Tibial artery (tissue), 4 donors: Measurements from ENCODE around the gene SURF6.
"Not testable (repeated sequence)": the region's sequence is repeated elsewhere in the genome, so short reads cannot be mapped to it uniquely, and the experiment has no call there.

Source experiments
- DNase-seq, 2 donors: peaks; one replicate each; pipeline ENCODE4 v3.0.0-alpha.2; 2019
- H3K27ac ChIP-seq, 2 donors: fragments of 200-600 bp; sonication (generic) in 1 of 2; 1 replicate in 1 of 2; 2 replicates in 1 of 2; pipeline ENCODE4 v1.5.1; 2018 to 2019; ENCODE audit warnings: mild to moderate bottlenecking in 1 of 2
- H3K27me3 ChIP-seq, 2 donors: fragments of 200-600 bp; sonication (generic) in 1 of 2; one replicate each; pipeline versions ENCODE4 v1.5.1 to v1.6.0; 2016 to 2019
- H3K36me3 ChIP-seq, 3 donors: fragments of 200-600 bp; sonication (generic) in 2 of 3; one replicate each; pipeline ENCODE4 v1.5.1; 2016 to 2019; ENCODE audit warnings: mild to moderate bottlenecking in 2 of 3
- H3K4me1 ChIP-seq, 4 donors: fragments of 200-600 bp; sonication (generic) in 2 of 4; 1 replicate in 3 of 4; 2 replicates in 1 of 4; pipeline ENCODE4 v1.5.1; 2016 to 2019
- H3K4me3 ChIP-seq, 2 donors: fragments of 200-600 bp; sonication (generic) in 1 of 2; 1 replicate in 1 of 2; 2 replicates in 1 of 2; pipeline ENCODE4 v1.5.1; 2018 to 2019; ENCODE audit warnings: mild to moderate bottlenecking in 2 of 2
- H3K9me3 ChIP-seq, 3 donors: fragments of 200-600 bp; sonication (generic) in 1 of 3; one replicate each; pipeline ENCODE4 v1.5.1; 2016 to 2019
- CTCF ChIP-seq, 2 experiments: fragments of 200-600 bp in 1 of 2; fragments of 450-650 bp in 1 of 2; IDR thresholded peaks; one replicate each; pipeline ENCODE4 v1.5.1; 2017 to 2019; ENCODE audit warnings: antibody characterized with exemption in 2 of 2, mild to moderate bottlenecking in 1 of 2, moderate library complexity in 1 of 2
- intact Hi-C: fragments of 100-400 bp; cut with DNase I; formaldehyde crosslinking; loops from one replicate; pipeline ENCODE4 v1.15.0; 2023; ENCODE audit warnings: low total_unique reads

The SURF6 gene

DNA sequence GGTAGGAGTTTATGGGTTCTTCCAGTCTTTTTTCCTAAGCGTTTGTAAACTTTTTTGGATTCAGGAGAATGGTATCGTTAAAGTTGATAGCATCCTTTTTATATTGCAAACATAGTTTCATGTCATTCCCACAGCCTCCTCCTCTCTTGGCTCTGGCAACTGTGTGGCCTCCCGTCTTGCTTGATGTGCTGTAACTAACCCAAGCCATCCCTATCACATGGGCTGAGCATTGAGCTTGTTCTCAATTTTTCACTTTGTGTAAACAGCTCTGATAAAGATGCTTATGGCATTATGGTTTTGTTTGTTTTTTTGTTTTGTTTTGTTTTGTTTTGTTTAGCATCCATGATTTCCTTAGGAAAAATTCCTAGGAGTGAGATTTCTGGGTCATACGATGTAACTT lies 44.7 kb upstream of the SURF6 start:
- H3K27me3 ChIP-seq = no peaks in the 10 kb centered on the region
- intact Hi-C loops = no loop called here
- no peak for TF ChIP-seq CTCF (IDR thresholded peaks at IDR 0.05)

DNA sequence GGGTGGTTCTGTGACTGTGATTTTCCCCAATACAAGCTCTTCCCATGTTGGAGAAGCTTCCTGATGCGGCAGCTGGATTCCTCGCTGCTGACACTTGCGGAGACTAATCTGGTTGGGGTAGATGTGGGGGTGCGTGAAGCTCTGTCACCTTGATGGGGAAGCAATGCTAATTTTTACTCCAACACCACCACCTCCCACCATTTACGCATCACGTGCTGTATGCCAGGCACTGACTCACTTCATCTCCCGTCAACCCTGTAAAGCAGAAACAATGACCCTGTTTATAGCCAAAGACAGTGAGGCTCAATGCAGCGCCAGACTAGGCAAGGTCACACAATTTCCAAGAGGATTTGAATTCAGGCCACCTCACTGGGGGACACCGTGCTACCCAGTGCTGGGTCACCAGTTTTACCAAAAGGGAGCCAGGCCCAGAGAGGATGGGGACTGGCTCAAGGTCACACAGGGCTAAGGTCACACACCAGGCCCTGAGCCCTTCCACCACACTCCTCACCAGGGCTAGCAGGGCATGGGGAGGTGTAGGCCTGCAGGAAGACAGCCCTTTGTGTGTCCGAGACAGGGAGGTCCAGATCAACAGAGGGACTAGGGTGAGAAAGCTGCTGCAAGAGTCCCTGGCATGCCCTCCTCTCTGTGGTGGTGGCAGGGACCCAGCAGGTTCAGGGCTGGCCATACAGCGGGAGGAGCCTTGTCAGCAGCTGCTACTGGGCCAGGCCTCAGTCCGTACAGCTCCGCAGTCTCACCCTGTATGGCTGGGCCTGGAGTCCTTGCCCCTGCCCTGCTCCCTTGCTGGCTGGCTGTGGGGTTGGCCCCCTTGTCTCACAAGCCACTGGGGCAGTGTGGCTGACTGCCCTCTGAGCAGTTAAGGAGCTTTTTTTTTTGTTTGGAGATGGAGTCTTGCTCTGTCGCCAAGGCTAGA lies 43.4 kb upstream of the SURF6 start:
- TF ChIP-seq CTCF (IDR thresholded peaks at IDR 0.05) = no peak
- Histone ChIP-seq H3K4me3 (no peak overlapping the region), H3K36me3 (no peaks in the 10 kb centered on the region), H3K27me3 (no peaks in the 10 kb centered on the region), H3K9me3 (no peaks in the 10 kb centered on the region), H3K27ac (no peak overlapping the region), H3K4me1 (peaks cover 0 to 13% (median 11%) of the 10 kb centered on the region in 4 donors)
- intact Hi-C loops = loop anchor here (5.0 kb wide), 1 partner anchor 38 kb away; the partner anchor contains the start of gene REXO4
- DNase-seq = no peak

More for the DNA sequence above, 44.7 kb upstream of the SURF6 start:
- Histone ChIP-seq H3K9me3 (no peaks in the 10 kb centered on the region), H3K36me3 (no peaks in the 10 kb centered on the region), H3K4me1 (peaks cover 0 to 8% (median 6%) of the 10 kb centered on the region in 4 donors), H3K27ac (no peak overlapping the region), H3K4me3 (no peak overlapping the region)
- no peak for DNase-seq

- no peaks in the 10 kb centered on the region for H3K27me3 ChIP-seq
- H3K36me3 ChIP-seq = peaks cover 0 to 1% (median 0%) of the 10 kb centered on the region in 3 donors
- no peak overlapping the region for H3K27ac ChIP-seq
- no peak for TF ChIP-seq CTCF (IDR thresholded peaks at IDR 0.05)
- peaks cover 0 to 23% (median 18%) of the 10 kb centered on the region in 4 donors for H3K4me1 ChIP-seq
- intact Hi-C loops = loop anchor here (5.0 kb wide), 1 partner anchor 39 kb away; the partner anchor contains the start of gene REXO4
- DNase-seq = no peak
- H3K4me3 ChIP-seq = no peak overlapping the region
- H3K9me3 ChIP-seq = no peaks in the 10 kb centered on the region
These were observed 42.5 kb upstream of the SURF6 start for GRCh38 chr9:133378408-133378962.

- Histone ChIP-seq H3K9me3 (no peaks in the 10 kb centered on the region), H3K36me3 (peaks cover 3 to 6% (median 6%) of the 10 kb centered on the region in 3 donors), H3K4me3 (no peak overlapping the region), H3K27me3 (no peaks in the 10 kb centered on the region), H3K27ac (no peak overlapping the region), H3K4me1 (peaks cover 0 to 30% (median 21%) of the 10 kb centered on the region in 4 donors)
- no peak for DNase-seq
- intact Hi-C loops = loop anchor here (5.0 kb wide), 1 partner anchor 40 kb away; the partner anchor contains the start of gene REXO4
- TF ChIP-seq CTCF (IDR thresholded peaks at IDR 0.05) = no peak
These were observed 41.8 kb upstream of the SURF6 start for GRCh38 chr9:133377721-133378216.

- H3K27ac ChIP-seq, H3K9me3 ChIP-seq, DNase-seq, H3K27me3 ChIP-seq, H3K4me3 ChIP-seq: not testable (repeated sequence)
- peaks cover 4 to 10% (median 9%) of the 10 kb centered on the region in 3 donors for H3K36me3 ChIP-seq
- intact Hi-C loops = loop anchor here (5.0 kb wide), 1 partner anchor 40 kb away; the partner anchor contains the start of gene REXO4
- H3K4me1 ChIP-seq = peaks cover 0 to 35% (median 24%) of the 10 kb centered on the region in 4 donors
These were observed 41.3 kb upstream of the SURF6 start for GRCh38 chr9:133377280-133377679.
